ENCODE data around the gene FIGLA.

- TF ChIP-seq GATA2 (IDR thresholded peaks at IDR 0.05; ENCODE audit: low read depth, low read length), result no peak
- no peak for TF ChIP-seq GATA3 (IDR thresholded peaks at IDR 0.05; ENCODE audit: low read depth, low read length)
Measured at GRCh38 chr2:70799706-70800105, 9.3 kb upstream of the FIGLA start.
